MCF 10A (cell line): ENCODE data around the gene ZNF646. TPM values are rescaled to one million over a fixed set of nuclear protein-coding genes. Genes with fewer than 3 reads are reported as not detected.

ENCODE experiments used
- BruUV-seq: library from RNA; stranded (reverse); fragments of 400-500 nt; replicated peaks from 2 replicates; lab custom pipeline; 2021; lab: Mats Ljungman, UMichigan
- CTCF ChIA-PET: fragments of 300-600 bp; sonication (Branson Sonifier 250); formaldehyde crosslinking; extraction: SDS; loops from one replicate; lab custom pipeline; 2021; ENCODE audit warnings: antibody characterized with exemption, inconsistent platforms; lab: Yijun Ruan, JAX
- POLR2A ChIA-PET: fragments of 300-600, 350-650 bp; sonication (Branson Sonifier 250); formaldehyde crosslinking; extraction: SDS; loops from one replicate; lab custom pipeline; 2020; ENCODE audit warnings: antibody characterized with exemption, inconsistent platforms; lab: Yijun Ruan, JAX
- DNase-seq: peaks from one replicate; pipeline ENCODE4 v3.0.0-alpha.2; 2018; ENCODE audit not compliant: unreplicated experiment
- H3K27ac Mint-ChIP-seq: one replicate; pipeline ENCODE4 v1.8.0; 2022; ENCODE audit warnings: mild to moderate bottlenecking, low read depth, mixed read lengths; ENCODE audit not compliant: unreplicated experiment
- H3K27me3 Mint-ChIP-seq: one replicate; pipeline ENCODE4 v1.8.0; 2022; ENCODE audit warnings: mixed read lengths; ENCODE audit not compliant: insufficient read depth, unreplicated experiment
- H3K36me3 Mint-ChIP-seq: one replicate; pipeline ENCODE4 v1.8.0; 2022; ENCODE audit warnings: mild to moderate bottlenecking, moderate library complexity, mixed read lengths; ENCODE audit not compliant: insufficient read depth, unreplicated experiment
- H3K4me1 Mint-ChIP-seq: one replicate; pipeline ENCODE4 v1.8.0; 2022; ENCODE audit warnings: mixed read lengths; ENCODE audit not compliant: insufficient read depth, unreplicated experiment
- H3K4me3 Mint-ChIP-seq: one replicate; pipeline ENCODE4 v1.8.0; 2022; ENCODE audit warnings: mild to moderate bottlenecking, moderate library complexity, mixed read lengths; ENCODE audit not compliant: unreplicated experiment
- H3K9me3 Mint-ChIP-seq: one replicate; pipeline ENCODE4 v1.8.0; 2022; ENCODE audit warnings: mixed read lengths; ENCODE audit not compliant: unreplicated experiment
- CTCF ChIP-seq: fragments of 200-600 bp; IDR thresholded peaks from one replicate; pipeline ENCODE4 v1.8.0; 2022; ENCODE audit warnings: antibody characterized with exemption, mild to moderate bottlenecking; ENCODE audit not compliant: unreplicated experiment
- intact Hi-C: fragments of 100-400 bp; cut with micrococcal nuclease; formaldehyde crosslinking; loops from 2 replicates; pipeline ENCODE4 v1.14.1; 2022
- total RNA-seq: library from RNA; stranded (reverse); gene quantifications from 2 replicates; pipeline ENCODE4 v1.2.3, GENCODE V29; 2022

ZNF646 gene
- total RNA-seq, 1 experiment from 2014 or later = 12.6 TPM

- peaks cover 10% of the 10 kb centered on the region for H3K4me1 Mint-ChIP-seq
- H3K9me3 Mint-ChIP-seq = no peaks in the 10 kb centered on the region
- H3K4me3 Mint-ChIP-seq = no peak overlapping the region
- no peak for DNase-seq
- H3K36me3 Mint-ChIP-seq = peaks cover 36% of the 10 kb centered on the region
- H3K27ac Mint-ChIP-seq = no peak overlapping the region
- ChIA-PET CTCF (interaction anchor here (0.5 to 1.8 kb wide), 4 partner anchors 9 to 170 kb away, joined by 3 to 4 read pairs (median 4); no protein-coding TSS in a partner anchor), POLR2A (interaction anchor here (0.7 to 12.0 kb wide), 3 partner anchors 9 to 13 kb away, joined by 3 to 201 read pairs (median 4); partner anchors contain the start of gene KAT8)
- no peaks in the 10 kb centered on the region for H3K27me3 Mint-ChIP-seq
- BruUV-seq = no TSS peak
- intact Hi-C loops = no loop called here
- no peak for TF ChIP-seq CTCF
Observed at GRCh38 chr16:31129568-31130335, 55.5 kb downstream of the ZNF646 start.

GRCh38 chr16:31130336-31130891 is 56.2 kb downstream of the ZNF646 start:
- Mint-ChIP-seq H3K27ac (no peak overlapping the region), H3K4me1 (peaks cover 10% of the 10 kb centered on the region), H3K9me3 (no peaks in the 10 kb centered on the region), H3K27me3 (no peaks in the 10 kb centered on the region), H3K36me3 (peaks cover 36% of the 10 kb centered on the region), H3K4me3 (no peak overlapping the region)
- ChIA-PET POLR2A (interaction anchor here (1.3 to 12.0 kb wide), 3 partner anchors 11 to 34 kb away, joined by 6 to 201 read pairs (median 7); partner anchors contain the start of gene KAT8), CTCF (interaction anchor here (0.5 to 1.8 kb wide), 3 partner anchors 9 to 165 kb away, joined by 3 to 6 read pairs (median 4); no protein-coding TSS in a partner anchor)
- intact Hi-C loops = no loop called here
- TF ChIP-seq CTCF = no peak
- DNase-seq = no peak
- no TSS peak for BruUV-seq

- Mint-ChIP-seq H3K9me3 (no peaks in the 10 kb centered on the region), H3K27me3 (no peaks in the 10 kb centered on the region), H3K4me1 (peaks cover 15% of the 10 kb centered on the region), H3K4me3 (no peak overlapping the region), H3K27ac (no peak overlapping the region), H3K36me3 (peaks cover 32% of the 10 kb centered on the region)
- no peak for TF ChIP-seq CTCF
- ChIA-PET CTCF (interaction anchor here (0.5 to 0.8 kb wide), 3 partner anchors 9 to 164 kb away, joined by 3 to 6 read pairs (median 3); partner anchors contain the start of gene BCKDK), POLR2A (interaction anchor here (1.3 to 12.0 kb wide), 3 partner anchors 11 to 35 kb away, joined by 6 to 201 read pairs (median 7); partner anchors contain the start of gene KAT8)
- no TSS peak for BruUV-seq
- intact Hi-C loops = no loop called here
- peak; percentile 59 for DNase-seq
Observed at GRCh38 chr16:31130899-31131298, 56.7 kb downstream of the ZNF646 start.

GRCh38 chr16:31131416-31131815 is 57.2 kb downstream of the ZNF646 start:
- BruUV-seq = no TSS peak
- ChIA-PET POLR2A (interaction anchor here (1.3 to 12.0 kb wide), 3 partner anchors 11 to 35 kb away, joined by 6 to 201 read pairs (median 7); partner anchors contain the start of gene KAT8), CTCF (interaction anchor here (0.7 to 1.2 kb wide), 2 partner anchors 11 to 23 kb away, joined by 3 to 4 read pairs; partner anchors contain the start of gene BCKDK)
- intact Hi-C loops = no loop called here
- Mint-ChIP-seq H3K9me3 (no peaks in the 10 kb centered on the region), H3K36me3 (peaks cover 27% of the 10 kb centered on the region), H3K27ac (no peak overlapping the region), H3K27me3 (no peaks in the 10 kb centered on the region), H3K4me3 (no peak overlapping the region), H3K4me1 (peaks cover 19% of the 10 kb centered on the region)
- no peak for TF ChIP-seq CTCF
- DNase-seq = no peak
